A673 (cell line): ENCODE results near the gene GALNS. TPM values are rescaled to one million over a fixed set of nuclear protein-coding genes. Genes with fewer than 3 reads are reported as not detected.
A peak's percentile ranks its signal among the peaks of the same experiment; 100 is the strongest.

Experiments used
- BruUV-seq: library from RNA; stranded (reverse); fragments of 400-500 nt; replicated peaks from 2 replicates; lab custom pipeline; 2021; lab: Mats Ljungman, UMichigan
- CTCF ChIA-PET: fragments of 300-600 bp; sonication (Branson Sonifier 250); formaldehyde crosslinking; loops from one replicate; lab custom pipeline; 2022; ENCODE audit warnings: antibody characterized with exemption; lab: Charles Lee
- POLR2A ChIA-PET: fragments of 300-600 bp; sonication (Branson Sonifier 250); formaldehyde crosslinking; loops from one replicate; lab custom pipeline; 2022; ENCODE audit warnings: antibody characterized with exemption; ENCODE audit not compliant: low non-redundant PET; lab: Charles Lee
- DNase-seq: peaks from one replicate; pipeline ENCODE4 v3.0.0-alpha.2; 2015; ENCODE audit warnings: low spot score
- H3K27ac ChIP-seq: fragments of 200-600 bp; sonication (generic); 2 replicates; pipeline ENCODE4 v1.5.1; 2016; ENCODE audit warnings: mixed run types, low read depth, mild to moderate bottlenecking, mixed read lengths, antibody characterized with exemption, low read length; ENCODE audit not compliant: poor library complexity, severe bottlenecking
- H3K27me3 ChIP-seq: fragments of 200-600 bp; sonication (generic); replicated peaks from 2 replicates; pipeline ENCODE4 v1.6.1; 2017; ENCODE audit warnings: mixed run types, low read depth, mild to moderate bottlenecking, mixed read lengths, antibody characterized with exemption, low read length; ENCODE audit not compliant: insufficient read depth, poor library complexity
- H3K36me3 ChIP-seq: fragments of 200-600 bp; sonication (generic); 2 replicates; pipeline ENCODE4 v1.6.1; 2016; ENCODE audit warnings: mixed run types, mild to moderate bottlenecking, mixed read lengths, antibody characterized with exemption, low read length; ENCODE audit not compliant: insufficient read depth, poor library complexity, severe bottlenecking
- H3K4me1 ChIP-seq: fragments of 200-600 bp; sonication (generic); 2 replicates; pipeline ENCODE4 v1.6.1; 2017; ENCODE audit warnings: mixed run types, mild to moderate bottlenecking, mixed read lengths, antibody characterized with exemption, low read length; ENCODE audit not compliant: insufficient read depth, poor library complexity, severe bottlenecking
- H3K4me3 ChIP-seq: fragments of 200-600 bp; sonication (generic); 2 replicates; pipeline ENCODE4 v1.5.1; 2016; ENCODE audit warnings: low read depth, mixed run types, mild to moderate bottlenecking, mixed read lengths, low read length; ENCODE audit not compliant: poor library complexity, severe bottlenecking
- H3K9me3 ChIP-seq: fragments of 200-600 bp; sonication (generic); 2 replicates; pipeline ENCODE4 v1.6.1; 2016; ENCODE audit warnings: mixed run types, low read depth, mild to moderate bottlenecking, mixed read lengths, antibody characterized with exemption, low read length; ENCODE audit not compliant: poor library complexity, severe bottlenecking
- CTCF ChIP-seq: fragments of 300-800, 200-600 bp; sonication (generic); conservative IDR thresholded peaks from 2 replicates; pipeline ENCODE4 v1.5.1; 2017; ENCODE audit warnings: low read depth, mild to moderate bottlenecking, antibody characterized with exemption, low read length, moderate library complexity, mixed read lengths
- EZH2 ChIP-seq: fragments of 200-600 bp; sonication (generic); IDR thresholded peaks from 2 replicates; pipeline ENCODE4 v1.6.1; 2017; ENCODE audit warnings: borderline replicate concordance, low read depth, mild to moderate bottlenecking, mixed read lengths, antibody characterized with exemption, low read length; ENCODE audit not compliant: poor library complexity, severe bottlenecking
- intact Hi-C: fragments of 100-400 bp; cut with micrococcal nuclease; formaldehyde crosslinking; loops from one replicate; pipeline ENCODE4 v1.10.0; 2022; ENCODE audit not compliant: unreplicated experiment
- total RNA-seq: library from RNA; stranded (reverse); gene quantifications from 2 replicates; pipeline ENCODE4 v1.2.3, GENCODE V29; 2021

The GALNS gene
- total RNA-seq, 1 experiment from 2014 or later: 54.8 TPM

GRCh38 chr16:88784074-88784855, 72.5 kb downstream of the GALNS start:
- peak; percentile 84 for DNase-seq
- Histone ChIP-seq H3K4me3 (peak overlapping the region; percentile 74), H3K9me3 (no peaks in the 10 kb centered on the region), H3K36me3 (no peaks in the 10 kb centered on the region), H3K27ac (peak overlapping the region; percentile 95), H3K27me3 (no peaks in the 10 kb centered on the region), H3K4me1 (peaks cover 50% of the 10 kb centered on the region)
- BruUV-seq: no TSS peak
- TF ChIP-seq EZH2: no peak
- TF ChIP-seq CTCF: peak; percentile 53
- POLR2A ChIA-PET: interaction anchor here (0.6 to 1.0 kb wide), 2 partner anchors 13 to 61 kb away, joined by 3 to 5 read pairs; no protein-coding TSS in a partner anchor
- CTCF ChIA-PET: interaction anchor here (0.5 to 2.5 kb wide), 5 partner anchors 12 to 193 kb away, joined by 3 to 24 read pairs (median 4); no protein-coding TSS in a partner anchor
- intact Hi-C loops: no loop called here

GRCh38 chr16:88783391-88784073, 73.2 kb downstream of the GALNS start:
- Histone ChIP-seq H3K27me3 (no peaks in the 10 kb centered on the region), H3K9me3 (no peaks in the 10 kb centered on the region), H3K27ac (peak overlapping the region; percentile 95), H3K36me3 (no peaks in the 10 kb centered on the region), H3K4me1 (peaks cover 57% of the 10 kb centered on the region), H3K4me3 (peak overlapping the region; percentile 74)
- ChIA-PET CTCF (interaction anchor here (1.4 to 2.5 kb wide), 2 partner anchors 13 to 46 kb away, joined by 5 to 24 read pairs; no protein-coding TSS in a partner anchor), POLR2A (interaction anchor here (0.6 to 1.0 kb wide), 3 partner anchors 12 to 61 kb away, joined by 3 to 5 read pairs (median 3); no protein-coding TSS in a partner anchor)
- intact Hi-C loops: no loop called here
- DNase-seq: peak; percentile 41
- TSS peak; percentile 28 for BruUV-seq
- no peak for TF ChIP-seq CTCF
- TF ChIP-seq EZH2: no peak

GRCh38 chr16:88782454-88783390, 74.0 kb downstream of the GALNS start:
- CTCF ChIA-PET: interaction anchor here (0.5 kb wide), 1 partner anchor 45 kb away, joined by 10 read pairs; no protein-coding TSS in a partner anchor
- POLR2A ChIA-PET: interaction anchor here (0.6 kb wide), 1 partner anchor 12 kb away, joined by 3 read pairs; no protein-coding TSS in a partner anchor
- peak; percentile 31 for DNase-seq
- Histone ChIP-seq H3K27ac (peak overlapping the region; percentile 95), H3K27me3 (no peaks in the 10 kb centered on the region), H3K9me3 (no peaks in the 10 kb centered on the region), H3K36me3 (no peaks in the 10 kb centered on the region), H3K4me1 (peaks cover 64% of the 10 kb centered on the region), H3K4me3 (peak overlapping the region; percentile 74)
- TF ChIP-seq CTCF (no peak), EZH2 (no peak)
- no TSS peak for BruUV-seq
- intact Hi-C loops: no loop called here
